ENCODE results near the gene MTHFD1L.
"Not testable (repeated sequence)": the region's sequence is repeated elsewhere in the genome, so short reads cannot be mapped to it uniquely, and the experiment has no call there.

The MTHFD1L gene

DNA sequence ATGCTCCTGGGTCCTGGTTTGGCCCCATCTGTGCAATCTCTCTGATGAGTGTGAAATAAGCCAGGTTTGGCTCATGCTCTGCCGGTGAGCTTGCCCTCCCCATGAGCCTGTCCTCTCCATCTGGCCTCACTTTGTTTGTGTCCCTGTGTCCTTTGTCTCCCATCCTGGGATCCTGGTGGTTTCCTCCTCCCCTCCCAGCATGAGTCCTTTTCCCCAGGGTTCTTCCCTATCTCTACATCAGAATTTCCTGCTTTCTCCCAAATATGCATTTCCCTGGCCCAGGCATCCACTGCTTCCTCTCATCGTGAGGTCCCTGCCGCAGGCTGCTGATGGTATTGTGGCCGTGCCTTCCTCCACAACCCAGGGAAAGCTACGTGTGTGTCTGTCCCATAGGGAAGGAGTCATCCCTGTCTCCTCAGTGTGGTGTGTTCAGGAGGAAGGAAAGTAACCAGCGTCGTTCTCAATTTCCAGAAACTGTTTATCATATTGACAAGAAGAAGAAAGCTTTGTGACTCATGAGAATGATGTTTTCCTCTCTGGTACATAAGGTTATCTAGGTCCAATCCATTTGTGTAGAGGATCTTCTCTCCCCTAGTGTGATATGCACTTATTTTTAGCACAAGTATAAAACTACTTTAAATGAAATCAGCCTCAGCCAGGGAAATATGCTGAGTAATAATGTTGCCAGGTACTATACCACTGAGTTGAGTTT lies 180.2 kb downstream of the MTHFD1L start:
- DNase-seq, result not testable (repeated sequence)

- DNase-seq, result no peak
These were observed 185.7 kb downstream of the MTHFD1L start for GRCh38 chr6:151051164-151051563.

GRCh38 chr6:151052021-151052646 lies 186.6 kb downstream of the MTHFD1L start:
- DNase-seq, result no peak

DNA sequence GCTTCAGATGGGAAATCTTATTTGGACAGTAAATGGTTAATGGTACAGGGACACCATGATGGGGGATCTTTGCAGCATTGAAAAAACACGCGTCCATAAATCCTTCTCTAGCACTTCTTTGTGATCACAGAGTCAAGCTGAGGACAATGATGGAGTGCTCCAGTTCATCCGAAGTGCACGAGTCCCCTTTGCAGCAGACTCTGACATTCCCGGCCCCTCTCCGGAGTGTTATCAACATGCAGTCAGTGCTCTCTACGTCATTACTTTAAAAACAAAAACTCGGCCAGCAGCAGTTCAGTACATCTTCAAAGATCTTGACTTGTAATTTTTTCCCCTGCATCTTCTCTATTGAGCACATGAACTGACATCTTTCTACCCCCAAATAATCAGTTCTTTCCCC lies 188.8 kb downstream of the MTHFD1L start:
- no peak for DNase-seq

DNA sequence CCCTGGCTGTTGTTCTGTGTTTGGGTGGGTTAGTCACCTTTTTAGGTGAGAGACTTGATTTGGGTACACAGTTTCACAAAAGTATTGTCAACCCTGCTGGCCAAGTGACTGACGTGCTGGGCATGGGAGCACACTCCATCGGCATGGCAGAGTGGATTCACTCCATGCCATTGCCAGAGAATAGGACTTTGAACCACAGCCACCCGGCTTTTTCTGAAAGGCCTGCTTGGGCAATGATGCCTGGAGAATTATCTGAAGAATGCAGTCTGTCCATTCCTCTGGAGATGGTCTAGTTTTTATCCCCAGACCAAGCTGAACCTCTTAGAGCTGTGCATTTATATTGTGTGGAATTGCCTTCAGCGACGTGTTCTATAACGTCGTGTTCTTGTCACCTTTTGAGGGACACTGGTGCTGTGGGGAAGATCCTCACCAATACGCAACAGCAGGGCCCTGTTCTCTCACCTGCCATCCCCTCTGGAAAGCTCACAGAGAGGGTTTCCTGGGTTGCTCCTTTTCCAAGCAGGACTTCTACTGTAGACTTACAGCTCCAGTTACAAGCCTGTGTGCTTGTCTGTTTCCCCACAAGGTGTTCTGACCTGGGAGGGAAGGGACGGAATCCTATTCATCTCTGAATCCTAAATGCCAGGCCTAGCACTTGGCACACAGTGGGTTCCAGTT lies 190.9 kb downstream of the MTHFD1L start:
- DNase-seq, result no peak

GRCh38 chr6:151057061-151057460 lies 191.6 kb downstream of the MTHFD1L start:
- no peak for DNase-seq

DNA sequence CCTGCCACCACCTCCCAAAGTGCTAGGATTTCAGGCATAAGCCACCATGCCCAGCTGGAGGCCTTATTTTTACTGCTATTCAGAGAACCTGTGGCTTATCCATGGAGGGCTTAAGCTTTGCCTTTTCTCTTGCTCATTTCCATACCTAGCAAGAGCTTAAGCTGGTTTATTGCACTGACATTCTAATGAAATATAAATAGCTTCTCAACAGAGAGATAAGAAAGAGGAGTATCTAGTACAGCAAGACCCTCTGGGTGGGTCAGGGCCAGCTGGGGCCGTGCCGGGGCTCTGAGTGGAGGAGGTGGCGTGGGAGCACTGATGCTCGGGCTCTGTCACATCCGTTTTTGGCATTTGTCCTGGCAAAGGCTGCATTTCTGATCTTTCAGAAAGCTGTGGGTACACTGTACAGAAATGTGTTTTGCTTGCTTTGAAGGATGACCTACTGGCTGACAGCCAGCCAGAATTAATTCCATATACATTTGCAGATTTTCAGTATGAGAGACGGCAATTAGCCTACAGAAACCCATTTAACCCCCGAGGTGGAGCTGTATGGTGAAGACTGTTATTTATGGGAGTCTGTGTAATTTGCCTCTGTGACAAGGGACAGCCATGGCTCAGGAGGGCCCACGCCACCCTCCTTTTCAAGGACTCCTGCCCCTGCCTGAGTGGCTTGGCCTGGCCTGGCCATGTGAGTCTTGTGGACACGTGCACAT lies 192.7 kb downstream of the MTHFD1L start:
- DNase-seq, result no peak

DNA sequence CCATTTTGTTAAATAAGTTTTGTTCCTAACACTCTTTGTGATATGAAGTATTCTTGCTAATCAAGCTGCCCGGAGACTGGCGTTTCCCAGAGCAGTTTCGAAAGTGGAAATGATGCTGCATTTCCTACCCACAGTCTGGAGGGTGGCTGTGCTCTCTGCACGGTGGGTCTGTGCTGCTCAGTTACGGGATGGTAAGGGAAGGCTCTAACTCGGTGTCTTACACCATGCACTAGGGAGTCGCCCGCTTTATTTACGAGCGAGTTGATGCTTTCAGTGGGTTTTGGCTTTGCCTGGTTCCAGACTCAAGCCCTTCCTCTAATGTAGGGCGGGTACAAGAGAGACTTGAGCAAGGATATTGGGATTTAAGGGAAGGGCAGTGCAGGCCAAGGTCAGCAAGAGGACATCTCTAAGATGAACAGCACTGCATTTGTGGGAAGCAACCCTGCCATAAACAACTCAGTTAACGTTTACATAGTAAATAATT lies 194.2 kb downstream of the MTHFD1L start:
- DNase-seq, result peak in 1 of 2 donors; percentile 18

DNA sequence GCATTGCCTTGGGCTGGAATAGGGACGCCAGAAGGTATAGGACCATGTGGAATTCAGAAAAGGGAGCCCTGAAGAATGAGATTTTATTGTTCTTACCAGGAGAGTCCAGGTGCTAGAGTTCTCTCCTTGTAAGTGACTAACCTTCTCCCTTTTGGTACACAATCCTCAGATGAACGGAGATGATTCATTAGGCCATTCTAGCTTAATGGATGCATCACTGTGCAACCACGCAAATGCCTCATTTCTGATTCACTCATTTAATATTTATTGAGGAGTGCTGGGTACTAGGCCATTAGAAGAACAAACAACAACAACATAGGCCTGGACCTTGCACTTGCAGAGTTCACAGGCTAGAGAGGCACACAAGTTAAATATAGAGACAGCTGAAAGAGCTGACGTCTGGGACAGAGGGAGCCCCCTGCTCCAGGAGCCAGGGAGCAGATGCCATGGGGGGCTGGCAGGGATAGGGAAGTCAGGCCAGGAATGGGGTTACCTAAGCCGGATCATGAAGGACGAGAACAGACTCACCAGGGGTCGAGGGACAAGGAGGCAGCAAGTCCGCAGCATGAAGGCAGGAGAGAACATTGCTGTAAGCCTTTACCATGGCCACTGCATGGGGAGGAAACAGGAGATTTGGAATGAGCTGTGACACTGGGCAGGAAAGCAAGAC lies 194.7 kb downstream of the MTHFD1L start:
- no peak for DNase-seq

DNA sequence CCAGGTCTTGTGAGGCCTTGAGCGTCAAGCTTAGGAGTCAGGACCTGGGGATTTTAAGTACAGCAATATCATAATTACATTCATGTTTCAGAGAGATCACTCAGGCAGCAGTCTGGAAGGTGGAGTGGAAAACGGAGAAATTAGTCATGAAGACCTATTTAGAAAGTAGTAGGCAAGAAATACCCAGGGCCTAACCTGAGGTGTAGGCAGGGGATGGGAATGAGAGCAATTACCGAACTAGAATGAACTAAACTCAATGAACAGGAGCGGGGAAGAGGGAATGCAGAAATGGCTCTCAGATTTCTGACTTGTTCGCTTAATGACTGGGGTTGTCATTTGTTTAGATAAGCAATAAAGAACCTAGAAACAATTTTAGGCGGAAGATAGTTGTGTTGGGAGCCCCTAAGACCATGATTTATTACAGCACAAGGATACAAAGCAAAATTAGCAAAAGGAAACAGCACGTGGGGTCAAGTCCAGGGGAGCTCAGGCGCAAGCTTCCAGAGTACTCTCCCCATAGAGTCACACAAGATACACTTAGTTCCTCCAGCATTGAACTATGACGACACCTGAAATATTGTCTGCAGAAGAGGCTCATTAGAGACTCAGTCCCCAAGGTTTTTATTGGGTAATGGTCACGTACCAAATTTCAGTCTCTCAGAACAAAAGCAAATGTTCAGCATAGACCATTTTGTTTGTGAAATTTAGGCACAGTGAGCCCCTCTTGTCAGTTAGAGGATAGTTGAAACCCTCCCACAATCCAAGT lies 195.4 kb downstream of the MTHFD1L start:
- DNase-seq, result no peak

DNA sequence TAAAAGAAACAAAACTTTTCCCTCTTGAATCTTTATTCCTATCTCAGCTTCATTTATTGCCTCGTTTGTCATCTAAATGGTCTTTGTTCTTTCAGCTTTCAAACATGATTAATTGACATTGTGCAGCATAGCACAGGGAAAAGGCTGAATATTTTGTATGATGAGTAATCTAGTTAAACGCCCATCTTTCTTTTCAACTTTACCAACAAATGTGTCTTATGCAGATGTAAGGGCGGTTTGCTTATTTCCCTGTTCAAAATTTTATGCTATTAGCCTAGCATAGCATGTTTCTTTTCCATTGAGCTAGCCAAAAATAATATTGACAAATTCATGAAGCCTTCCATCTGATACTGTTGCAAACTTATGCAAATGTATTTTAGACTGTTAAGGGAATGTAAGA lies 197.8 kb downstream of the MTHFD1L start:
- no peak for DNase-seq

DNA sequence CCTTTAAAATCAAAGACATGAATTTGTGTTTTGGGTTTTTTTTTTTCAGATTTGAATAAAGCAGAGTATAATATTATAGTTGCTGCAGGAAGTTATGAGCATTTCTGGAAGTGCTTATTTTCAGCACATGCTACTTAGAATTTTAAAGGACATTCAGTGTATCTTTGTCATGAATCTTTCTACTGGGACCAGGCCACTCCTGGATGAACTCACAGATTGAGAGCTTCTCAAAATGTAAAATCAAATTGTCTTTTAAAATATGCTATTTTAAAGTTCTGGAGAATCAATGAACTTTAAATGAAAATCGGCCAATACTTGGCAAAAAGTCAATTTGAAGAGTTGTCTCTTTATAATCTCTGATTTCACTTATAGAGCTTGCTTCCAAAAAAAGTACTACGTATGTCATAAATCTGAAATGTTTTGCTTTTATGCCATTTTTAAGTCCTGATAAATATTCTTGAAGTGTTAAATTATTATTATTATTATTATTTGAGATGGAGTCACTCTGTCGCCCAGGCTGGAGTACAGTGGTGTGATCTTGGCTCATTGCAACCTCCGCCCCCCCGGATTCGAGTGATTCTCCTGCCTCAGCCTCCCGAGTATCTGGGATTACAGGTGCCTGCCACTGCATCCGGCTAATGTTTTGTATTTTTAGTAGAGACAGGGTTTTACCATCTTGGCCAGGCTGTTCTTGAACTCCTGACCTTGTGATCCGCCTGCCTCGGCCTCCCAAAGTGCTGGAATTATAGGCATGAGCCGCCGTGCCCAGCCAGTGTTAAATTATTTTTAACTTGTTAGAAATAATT lies 198.5 kb downstream of the MTHFD1L start:
- no peak for DNase-seq

DNA sequence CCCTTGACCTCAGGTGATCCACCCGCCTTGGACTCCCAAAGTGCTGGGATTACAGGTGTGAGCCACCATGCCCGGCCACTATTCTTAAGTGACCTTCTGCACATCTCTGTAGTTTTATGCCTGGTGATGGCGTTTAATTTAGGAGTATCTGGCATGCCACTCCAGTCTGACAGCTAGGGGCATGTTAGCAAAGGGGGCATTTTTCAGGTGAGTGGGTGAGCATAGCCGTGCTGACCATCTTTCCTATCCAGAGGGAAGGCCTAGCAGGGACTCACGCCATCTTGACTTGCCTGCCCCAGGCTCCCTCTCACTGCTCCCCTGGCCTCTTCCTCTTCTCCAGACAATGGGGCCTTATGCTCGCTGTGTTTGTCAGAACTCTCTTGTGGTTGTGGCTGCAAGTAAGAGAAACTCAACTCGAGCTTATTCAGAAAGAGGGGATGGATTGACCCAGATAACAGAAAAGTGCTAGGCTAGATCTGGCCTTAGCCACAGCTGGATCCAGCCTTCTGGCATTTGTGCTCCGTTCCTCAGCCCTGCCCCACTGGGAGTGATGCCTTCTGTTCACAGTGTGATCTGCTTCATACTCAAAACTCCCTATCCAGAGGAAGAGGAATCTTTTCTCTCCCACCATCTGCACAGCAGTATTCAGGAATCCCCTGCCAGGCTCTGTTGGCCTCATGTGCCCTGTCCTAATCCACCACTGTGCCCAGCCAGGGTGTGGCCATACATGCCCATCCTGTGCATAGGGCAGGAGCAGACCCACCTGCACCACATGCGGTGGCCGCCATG lies 199.7 kb downstream of the MTHFD1L start:
- no peak for DNase-seq

- no peak for DNase-seq
These were observed 202.4 kb downstream of the MTHFD1L start for GRCh38 chr6:151067684-151068596.

GRCh38 chr6:151068761-151069312 lies 203.3 kb downstream of the MTHFD1L start:
- DNase-seq, result no peak

- DNase-seq, result no peak
These were observed 204.1 kb downstream of the MTHFD1L start for GRCh38 chr6:151069641-151070040.

- no peak for DNase-seq
These were observed 205.1 kb downstream of the MTHFD1L start for GRCh38 chr6:151070631-151071051.

DNA sequence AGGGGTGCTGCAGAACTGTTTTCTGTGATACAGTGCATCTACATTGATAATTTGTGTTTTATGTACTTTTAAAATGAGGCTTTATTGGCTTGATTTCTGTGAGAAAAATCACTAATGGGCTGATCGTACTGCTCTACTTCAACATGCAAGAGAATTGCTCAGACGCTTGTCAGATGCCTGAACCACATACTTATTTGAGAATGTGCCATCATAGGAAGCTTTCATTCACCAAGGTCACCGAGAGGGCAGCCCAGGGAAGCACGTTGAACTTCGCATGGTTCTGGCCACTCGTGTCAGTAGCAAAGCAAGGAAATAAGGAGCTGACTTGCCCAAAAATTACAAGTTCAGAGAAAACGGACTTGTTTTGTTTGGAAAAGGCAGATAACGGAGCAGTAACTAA lies 205.8 kb downstream of the MTHFD1L start:
- no peak for DNase-seq

GRCh38 chr6:151073146-151073545 lies 207.6 kb downstream of the MTHFD1L start:
- no peak for DNase-seq
